ENCODE data around the gene CHMP4B. TPM values are rescaled to one million over a fixed set of nuclear protein-coding genes. Genes with fewer than 3 reads are reported as not detected.

CHMP4B gene
- total RNA-seq, 6 donors from 2014 or later = 71.2 to 139 (median 104) TPM

DNA sequence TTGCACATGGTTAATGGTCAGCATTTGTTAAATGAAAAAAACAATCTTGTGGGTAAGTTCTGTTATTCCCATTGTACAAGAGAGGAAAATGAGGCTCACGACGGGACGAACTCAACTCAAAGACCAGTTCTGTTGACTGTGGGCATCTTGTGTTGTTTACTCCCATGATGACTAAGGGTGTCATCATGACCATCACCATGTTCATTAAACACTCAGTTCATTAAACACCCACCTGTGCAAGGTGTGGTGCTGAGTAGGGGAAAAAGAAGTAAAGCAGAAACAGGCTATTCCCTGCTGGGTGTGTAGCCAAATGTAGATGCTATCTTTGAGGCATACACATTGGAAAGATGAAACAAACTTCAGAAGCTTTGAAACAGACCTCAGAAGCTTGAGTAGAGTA, 4.5 kb downstream of the CHMP4B start:
- no peaks in the 10 kb centered on the region for H3K9me3 ChIP-seq
- no peak overlapping the region for H3K4me3 ChIP-seq
- DNase-seq = no peak
- TF ChIP-seq POLR2A (IDR thresholded peaks at IDR 0.05) = no peak
- TF ChIP-seq POLR2AphosphoS5 (IDR thresholded peaks at IDR 0.05) = no peak
- TF ChIP-seq, protein P1, sequence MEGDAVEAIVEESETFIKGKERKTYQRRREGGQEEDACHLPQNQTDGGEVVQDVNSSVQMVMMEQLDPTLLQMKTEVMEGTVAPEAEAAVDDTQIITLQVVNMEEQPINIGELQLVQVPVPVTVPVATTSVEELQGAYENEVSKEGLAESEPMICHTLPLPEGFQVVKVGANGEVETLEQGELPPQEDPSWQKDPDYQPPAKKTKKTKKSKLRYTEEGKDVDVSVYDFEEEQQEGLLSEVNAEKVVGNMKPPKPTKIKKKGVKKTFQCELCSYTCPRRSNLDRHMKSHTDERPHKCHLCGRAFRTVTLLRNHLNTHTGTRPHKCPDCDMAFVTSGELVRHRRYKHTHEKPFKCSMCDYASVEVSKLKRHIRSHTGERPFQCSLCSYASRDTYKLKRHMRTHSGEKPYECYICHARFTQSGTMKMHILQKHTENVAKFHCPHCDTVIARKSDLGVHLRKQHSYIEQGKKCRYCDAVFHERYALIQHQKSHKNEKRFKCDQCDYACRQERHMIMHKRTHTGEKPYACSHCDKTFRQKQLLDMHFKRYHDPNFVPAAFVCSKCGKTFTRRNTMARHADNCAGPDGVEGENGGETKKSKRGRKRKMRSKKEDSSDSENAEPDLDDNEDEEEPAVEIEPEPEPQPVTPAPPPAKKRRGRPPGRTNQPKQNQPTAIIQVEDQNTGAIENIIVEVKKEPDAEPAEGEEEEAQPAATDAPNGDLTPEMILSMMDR (IDR thresholded peaks at IDR 0.05) = no peak
- TF ChIP-seq EP300 (IDR thresholded peaks at IDR 0.05) = no peak
- H3K36me3 ChIP-seq = peaks cover 0 to 4% (median 0%) of the 10 kb centered on the region in 4 donors
- ATAC-seq (ENCODE audit: low FRiP score in 2 of 2) = no peak
- peaks cover 40 to 82% (median 49%) of the 10 kb centered on the region in 4 donors for H3K4me1 ChIP-seq
- 98% methylated on average over 3 of the region's 3 CpGs for WGBS, 2 donors
- no peak overlapping the region for H3K27ac ChIP-seq
- no peaks in the 10 kb centered on the region for H3K27me3 ChIP-seq

GRCh38 chr20:33816191-33816590, 5.0 kb downstream of the CHMP4B start:
- WGBS, 2 donors = 86 to 93% methylated on average over 1 of the region's 1 CpG
- DNase-seq (no peak), ATAC-seq (ENCODE audit: low FRiP score in 2 of 2) (no peak)
- Histone ChIP-seq H3K27me3 (no peaks in the 10 kb centered on the region), H3K9me3 (no peaks in the 10 kb centered on the region), H3K4me3 (no peak overlapping the region), H3K36me3 (peaks cover 0 to 4% (median 0%) of the 10 kb centered on the region in 4 donors), H3K4me1 (peaks cover 38 to 82% (median 52%) of the 10 kb centered on the region in 4 donors), H3K27ac (no peak overlapping the region)
- TF ChIP-seq, protein P1 (IDR thresholded peaks at IDR 0.05) = no peak
- TF ChIP-seq POLR2A (IDR thresholded peaks at IDR 0.05) = no peak
- TF ChIP-seq EP300 (IDR thresholded peaks at IDR 0.05) = no peak
- TF ChIP-seq POLR2AphosphoS5 (IDR thresholded peaks at IDR 0.05) = no peak

- TF ChIP-seq POLR2A (IDR thresholded peaks at IDR 0.05) (no peak), EP300 (IDR thresholded peaks at IDR 0.05) (no peak), POLR2AphosphoS5 (IDR thresholded peaks at IDR 0.05) (no peak)
- TF ChIP-seq, protein P1 (IDR thresholded peaks at IDR 0.05) = no peak
- no peak for ATAC-seq (ENCODE audit: low FRiP score in 2 of 2)
- WGBS, 2 donors = 74% methylated on average over 5 of the region's 5 CpGs
- Histone ChIP-seq H3K27ac (no peak overlapping the region), H3K4me1 (peaks cover 37 to 78% (median 52%) of the 10 kb centered on the region in 4 donors), H3K4me3 (no peak overlapping the region), H3K9me3 (no peaks in the 10 kb centered on the region), H3K36me3 (peaks cover 0 to 4% (median 0%) of the 10 kb centered on the region in 4 donors), H3K27me3 (no peaks in the 10 kb centered on the region)
- no peak for DNase-seq
Measured at GRCh38 chr20:33817411-33817810, 6.3 kb downstream of the CHMP4B start.

- peaks cover 0 to 4% (median 1%) of the 10 kb centered on the region in 4 donors for H3K36me3 ChIP-seq
- WGBS, 2 donors = 100% methylated on average over 1 of the region's 1 CpG
- H3K27ac ChIP-seq = peak overlapping the region in 2 of 4 donors; percentile 36 to 45
- no peak overlapping the region for H3K4me3 ChIP-seq
- no peaks in the 10 kb centered on the region for H3K9me3 ChIP-seq
- H3K4me1 ChIP-seq = peaks cover 17 to 58% (median 37%) of the 10 kb centered on the region in 4 donors
- ATAC-seq (ENCODE audit: low FRiP score in 2 of 2) (no peak), DNase-seq (no peak)
- TF ChIP-seq POLR2AphosphoS5 (IDR thresholded peaks at IDR 0.05) (no peak), POLR2A (IDR thresholded peaks at IDR 0.05) (no peak), EP300 (IDR thresholded peaks at IDR 0.05) (no peak)
- TF ChIP-seq, protein P1 (IDR thresholded peaks at IDR 0.05) = no peak
- no peaks in the 10 kb centered on the region for H3K27me3 ChIP-seq
Measured at GRCh38 chr20:33819456-33819855, 8.3 kb downstream of the CHMP4B start.

GRCh38 chr20:33820362-33820761, 9.2 kb downstream of the CHMP4B start:
- TF ChIP-seq POLR2A (IDR thresholded peaks at IDR 0.05) (no peak), EP300 (IDR thresholded peaks at IDR 0.05) (no peak), POLR2AphosphoS5 (IDR thresholded peaks at IDR 0.05) (no peak)
- TF ChIP-seq, protein P1 (IDR thresholded peaks at IDR 0.05) = no peak
- Histone ChIP-seq H3K4me3 (no peak overlapping the region), H3K4me1 (peaks cover 13 to 55% (median 33%) of the 10 kb centered on the region in 4 donors), H3K36me3 (peaks cover 0 to 4% (median 1%) of the 10 kb centered on the region in 4 donors), H3K27me3 (no peaks in the 10 kb centered on the region), H3K27ac (no peak overlapping the region), H3K9me3 (no peaks in the 10 kb centered on the region)
- WGBS, 2 donors = 78 to 85% methylated on average over 1 of the region's 1 CpG
- no peak for DNase-seq
- no peak for ATAC-seq (ENCODE audit: low FRiP score in 2 of 2)

All from upper lobe of left lung (tissue), 6 donors.